Neural progenitor cell (in vitro differentiated cells): ENCODE results near the gene EPHB2.

ENCODE experiments used
- CTCF ChIP-seq: fragments of 200-600 bp; sonication (generic); IDR thresholded peaks from 2 replicates; pipeline ENCODE4 v1.5.1; 2017; ENCODE audit warnings: antibody characterized with exemption, mild to moderate bottlenecking
- EZH2 ChIP-seq: fragments of 200-600 bp; sonication (generic); IDR thresholded peaks from 2 replicates; pipeline ENCODE4 v1.6.1; 2017; ENCODE audit warnings: antibody characterized with exemption, mild to moderate bottlenecking, moderate library complexity
- EZH2phosphoT487 ChIP-seq: fragments of 200-600 bp; sonication (generic); IDR thresholded peaks from 2 replicates; pipeline ENCODE4 v1.6.1; 2017; ENCODE audit warnings: antibody characterized with exemption

- TF ChIP-seq CTCF, result no peak
- no peak for TF ChIP-seq EZH2
- no peak for TF ChIP-seq EZH2phosphoT487
These were observed 252.5 kb downstream of the EPHB2 start for GRCh38 chr1:22963044-22963677.
